ENCODE measurements around the gene DENND10. TPM values are rescaled to one million over a fixed set of nuclear protein-coding genes. Genes with fewer than 3 reads are reported as not detected.
A peak's percentile ranks its signal among the peaks of the same experiment; 100 is the strongest.
"Not testable (repeated sequence)": the region's sequence is repeated elsewhere in the genome, so short reads cannot be mapped to it uniquely, and the experiment has no call there.

Gene DENND10
- total RNA-seq, 1 donor from 2014 or later = 56.3 TPM

DNA sequence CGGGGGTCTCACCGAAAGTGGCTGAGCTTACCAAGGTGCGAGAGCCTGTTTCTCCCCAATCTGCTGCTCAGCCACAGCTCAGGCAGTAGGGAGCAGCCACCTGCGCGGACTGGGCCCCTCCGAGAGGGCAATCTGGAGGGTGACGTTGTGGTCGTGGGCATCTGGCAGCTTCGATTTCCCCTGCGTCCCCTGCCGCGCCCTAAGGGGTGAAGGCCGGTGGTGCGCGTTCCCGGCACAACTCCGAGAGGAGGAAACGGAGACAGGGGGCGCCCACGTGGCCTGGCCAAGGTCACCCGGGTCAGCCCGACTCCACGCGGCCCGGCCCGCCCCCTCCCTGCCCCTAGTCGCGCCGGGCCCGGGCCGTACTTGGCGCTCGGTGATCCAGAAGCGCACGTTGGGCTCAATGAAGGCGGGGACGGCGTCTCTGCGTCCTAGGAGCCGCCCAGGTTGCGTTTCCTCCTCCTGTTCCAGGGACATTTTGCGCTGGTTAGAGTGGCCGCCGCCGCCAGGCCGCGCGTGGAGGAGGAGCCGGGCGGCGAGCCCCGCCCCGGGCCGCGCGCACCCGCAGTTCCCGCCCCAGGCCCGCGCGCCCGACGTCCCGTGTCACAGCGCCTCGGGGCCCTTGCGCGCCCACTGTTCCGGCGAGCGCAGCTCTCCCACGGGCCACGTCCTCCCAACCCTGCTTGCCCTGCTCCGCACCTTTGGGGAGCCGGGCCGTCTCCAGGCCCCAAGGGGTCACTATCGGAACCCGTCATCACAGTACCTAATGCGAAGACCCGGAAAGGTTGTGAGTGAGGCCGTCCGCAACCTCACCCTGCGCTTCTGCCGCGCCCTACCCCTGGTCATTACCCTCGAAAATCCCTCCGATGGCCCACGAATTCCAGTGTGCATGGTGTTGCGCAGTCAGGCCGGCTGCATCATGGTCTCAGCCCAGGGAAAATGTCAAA lies 61.5 kb downstream of the DENND10 start, which contains the start of gene SFXN4:
Gene SFXN4, minus strand, starts transcription at position 544 of the 947 bp plus-strand sequence. Its CDS starts 67 bp downstream, at position 477.
- DNase-seq (ENCODE audit: low read depth in 2 of 2) = peak; percentile 69 to 76

GRCh38 chr10:119166118-119166500 lies 62.2 kb downstream of the DENND10 start:
- no peak for DNase-seq (ENCODE audit: low read depth in 2 of 2)

DNA sequence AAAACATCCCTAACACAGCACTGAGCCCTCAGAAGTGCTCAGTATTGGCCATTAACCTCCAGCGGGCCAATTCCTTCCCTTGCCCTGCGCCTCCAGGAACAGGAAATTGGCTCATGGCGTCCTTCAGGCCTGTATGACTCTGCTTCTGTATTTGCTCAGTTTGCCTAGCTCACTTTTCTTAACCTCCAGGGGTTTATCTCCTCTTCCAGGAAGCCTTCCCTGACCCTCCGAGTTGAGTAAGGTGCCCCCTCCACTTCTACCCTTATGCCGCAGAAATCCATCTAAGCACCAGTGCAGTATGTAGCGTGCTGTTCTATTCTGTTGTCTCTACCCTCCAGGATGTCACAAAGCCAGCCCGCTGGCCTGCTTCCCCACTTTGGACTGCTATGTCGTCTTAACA lies 62.7 kb downstream of the DENND10 start:
- DNase-seq (ENCODE audit: low read depth in 2 of 2) = peak in 1 of 2 donors; percentile 56

- no peak for DNase-seq (ENCODE audit: low read depth in 2 of 2)
These were observed 63.1 kb downstream of the DENND10 start for GRCh38 chr10:119167041-119167440.

DNA sequence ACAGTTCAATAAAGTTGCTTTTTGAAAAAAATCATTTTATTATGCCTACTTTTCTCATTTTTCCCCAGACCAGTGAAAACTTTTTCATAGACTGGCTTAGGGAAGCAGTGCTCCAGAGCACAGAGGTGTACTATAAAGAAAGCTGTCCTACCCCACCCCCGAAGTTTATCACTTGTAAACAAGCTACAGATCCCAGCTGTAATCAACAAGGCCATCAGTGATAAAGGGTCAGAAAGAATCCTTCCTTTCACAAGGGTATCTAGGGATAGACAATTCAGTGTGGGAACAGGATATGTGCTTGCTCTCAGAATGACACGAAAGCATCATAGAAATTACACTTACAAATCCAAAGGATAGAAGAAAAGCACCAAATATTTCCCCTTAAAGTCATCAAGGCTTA lies 70.2 kb downstream of the DENND10 start:
- DNase-seq (ENCODE audit: low read depth in 2 of 2) = no peak

DNA sequence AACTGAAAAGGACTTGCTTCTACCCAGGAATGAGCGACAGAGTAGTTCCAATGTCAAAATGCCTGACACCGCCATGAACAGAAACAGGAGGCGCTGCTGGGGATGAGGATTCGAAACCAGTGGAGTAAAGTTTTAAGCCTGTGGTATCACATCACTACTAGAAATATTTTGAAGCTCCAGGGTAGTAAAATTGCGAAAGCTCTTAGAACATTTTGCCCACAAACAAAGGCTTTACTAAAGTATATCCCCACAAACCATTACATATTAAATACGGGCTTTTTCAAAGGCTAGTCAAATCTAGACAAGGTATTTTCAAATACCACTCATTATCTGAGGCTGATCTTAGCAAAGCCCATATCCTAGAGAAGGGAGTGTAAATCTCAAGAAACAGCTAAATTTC lies 72.3 kb downstream of the DENND10 start:
- DNase-seq (ENCODE audit: low read depth in 2 of 2) = no peak

- DNase-seq (ENCODE audit: low read depth in 2 of 2) = no peak
These were observed 73.9 kb downstream of the DENND10 start for GRCh38 chr10:119177708-119178371.

GRCh38 chr10:119178372-119179119 lies 74.6 kb downstream of the DENND10 start, which contains the start of gene PRDX3:
Gene PRDX3, minus strand, starts transcription at chr10:119178812. Its CDS starts 22 bp downstream, at chr10:119178790.
- DNase-seq (ENCODE audit: low read depth in 2 of 2) = peak; percentile 88 to 90

- not testable (repeated sequence) for DNase-seq (ENCODE audit: low read depth in 2 of 2)
These were observed 77.0 kb downstream of the DENND10 start for GRCh38 chr10:119180850-119181400.

DNA sequence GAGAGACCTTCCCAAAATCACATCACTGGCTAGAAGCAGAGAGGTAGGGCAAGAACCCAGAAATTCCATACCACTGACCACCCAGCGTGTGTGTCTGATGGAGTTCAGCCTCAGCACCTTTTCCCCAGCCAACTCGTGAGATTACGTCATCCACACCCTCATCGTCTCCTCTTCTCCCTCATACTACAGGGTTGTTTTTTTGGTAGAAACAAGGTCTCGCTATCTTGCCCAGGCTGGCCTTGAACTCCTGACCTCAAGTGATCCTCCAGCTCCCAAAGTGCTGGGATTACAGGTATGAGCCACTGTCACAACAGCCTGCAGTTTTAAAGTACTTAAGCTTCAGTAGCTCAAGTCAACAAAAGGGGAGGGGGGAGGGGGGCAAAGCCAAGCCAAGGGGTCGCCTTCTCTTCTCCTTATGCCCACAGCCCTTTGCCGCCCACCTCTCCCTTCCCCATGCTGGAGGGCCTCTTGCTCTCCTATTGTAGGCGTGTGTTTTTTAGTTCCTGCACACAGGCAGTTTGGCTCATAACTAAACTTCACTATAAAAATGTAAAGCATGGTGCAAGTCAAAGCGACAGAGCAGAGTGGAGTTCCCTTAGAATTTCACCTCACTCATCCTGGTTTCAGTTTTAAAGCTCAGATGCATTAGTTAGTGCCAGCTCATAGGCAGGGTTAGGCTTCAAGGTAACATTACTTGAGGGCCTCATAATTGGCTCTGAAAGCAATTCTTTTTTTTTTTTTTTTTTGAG lies 79.9 kb downstream of the DENND10 start:
- no peak for DNase-seq (ENCODE audit: low read depth in 2 of 2)

Other genes starting within 250 kb of the DENND10 start
- gene NANOS1, start 74.4 kb upstream of the DENND10 start, total RNA-seq = 0.22 and 0.60 TPM in 2 replicates
- 58.8 and 65.7 TPM in 2 replicates for gene EIF3A, start 23.3 kb upstream of the DENND10 start, total RNA-seq
- gene SFXN4, start 61.6 kb downstream of the DENND10 start, total RNA-seq = 9.2 and 10.1 TPM in 2 replicates
- gene PRDX3, start 74.7 kb downstream of the DENND10 start, total RNA-seq = 162 and 171 TPM in 2 replicates
- 27.2 and 33.7 TPM in 2 replicates for gene GRK5, start 103.5 kb downstream of the DENND10 start, total RNA-seq